Psoas muscle (tissue), 8 donors: Measurements from ENCODE around the gene SLC30A4. TPM values are rescaled to one million over a fixed set of nuclear protein-coding genes. Genes with fewer than 3 reads are reported as not detected.

Experiments used
- ATAC-seq, 4 donors: fragments of 200-7000 bp; cut with Tn5 transposase; one replicate each; pipeline ENCODE4 v1.9.1; 2020; ENCODE audit warnings: moderate library complexity in 3 of 4, mild to moderate bottlenecking in 2 of 4
- DNase-seq, 2 donors: peaks; one replicate each; pipeline ENCODE4 v3.0.0-alpha.2; 2020
- H3K27ac ChIP-seq: fragments of 200-600 bp; one replicate; pipeline ENCODE4 v1.8.0; 2022
- H3K27me3 ChIP-seq, 3 donors: fragments of 200-600 bp in 1 of 3; one replicate each; pipeline versions ENCODE4 v1.6.1 to v1.8.0; 2013 to 2022; ENCODE audit warnings: low read length in 2 of 3, mild to moderate bottlenecking in 2 of 3, moderate library complexity in 1 of 3; ENCODE audit not compliant: insufficient read depth in 3 of 3
- H3K36me3 ChIP-seq, 2 donors: fragments of 200-600 bp in 1 of 2; one replicate each; pipeline versions ENCODE4 v1.6.1 to v1.8.0; 2013 to 2022; ENCODE audit warnings: low read depth in 1 of 2, mild to moderate bottlenecking in 1 of 2, moderate library complexity in 1 of 2; ENCODE audit not compliant: insufficient read depth in 1 of 2
- H3K4me1 ChIP-seq: fragments of 200-600 bp; one replicate; pipeline ENCODE4 v1.8.0; 2022
- H3K4me3 ChIP-seq: fragments of 200-600 bp; one replicate; pipeline ENCODE4 v1.8.0; 2022; ENCODE audit warnings: mild to moderate bottlenecking
- H3K9me3 ChIP-seq: fragments of 200-600 bp; one replicate; pipeline ENCODE4 v1.8.0; 2022
- CTCF ChIP-seq: fragments of 200-600 bp; IDR thresholded peaks from one replicate; pipeline ENCODE4 v1.8.0; 2022; ENCODE audit warnings: antibody characterized with exemption
- WGBS, 3 donors: extraction: QIAGEN DNeasy Blood & Tissue Kit; methylation state at CpG; one replicate each; pipeline versions ENCODE4 v1.1.6 to v1.1.7; 2013; 5-methylcytosine and 5-hydroxymethylcytosine counted together
- intact Hi-C, 2 donors: fragments of 100-400 bp; cut with DNase I; formaldehyde crosslinking; loops; one replicate each; pipeline versions ENCODE4 v1.11.0 to v1.14.2; 2022
- polyA plus RNA-seq, 3 donors: library from polyadenylated mRNA; stranded (reverse); fragments of 200-250 nt; gene quantifications; one replicate each; pipeline ENCODE4 v1.2.3, GENCODE V29; 2013
- total RNA-seq, 4 donors: library from RNA; stranded (reverse); fragmentation: NEBNext Ultra II Directional in 2 of 4; extraction: Animal tissue kit (Norgen Biotek cat#: 25700) in 2 of 4; gene quantifications; one replicate each; pipeline versions ENCODE4 v1.2.1 to v1.2.4, GENCODE V29; 2021 to 2023
- donor health status: healthy with polysubstance abuse.
- donor health status: DM: no; HTN: no; CAD: no; lungs with moderate emphysema.
- donor health status: Bipolar disorder and iron deficiency.
- donor health status: healthy.
- donor health status: DM: yes; HTN: yes; CAD: no.
- donor health status: DM: no; HTN: no; CAD: no.
- donor health status: DM: no; HTN: no; CAD: no.
- donor health status: DM: yes; HTN: yes; CAD: no.

SLC30A4 gene
- total and polyA plus RNA-seq, 7 donors: 0.59 to 2.2 (median 1.9) TPM

DNA sequence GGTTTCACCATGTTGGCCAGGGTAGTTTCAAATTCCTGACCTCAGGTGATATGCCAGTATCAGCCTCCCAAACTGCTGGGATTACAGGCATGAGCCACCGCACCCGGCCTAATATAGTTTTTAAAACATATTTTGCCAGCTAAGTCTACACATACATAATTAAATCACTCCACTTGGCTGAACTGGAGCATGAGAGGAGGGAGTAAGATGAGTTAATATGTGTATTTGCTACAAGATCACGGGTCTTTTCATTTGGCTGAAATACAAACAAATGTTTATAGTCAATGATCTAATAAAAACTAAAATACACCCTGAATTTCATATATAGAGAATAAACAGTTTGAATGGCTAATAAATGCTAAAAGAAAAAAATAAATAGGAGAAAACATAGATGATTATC, 25.3 kb downstream of the SLC30A4 start:
- intact Hi-C loops: no loop called here
- Histone ChIP-seq H3K4me1 (no peaks in the 10 kb centered on the region), H3K9me3 (no peaks in the 10 kb centered on the region), H3K27me3 (no peaks in the 10 kb centered on the region), H3K27ac (no peak overlapping the region), H3K36me3 (peaks cover 0 to under 1% of the 10 kb centered on the region in 2 donors), H3K4me3 (no peak overlapping the region)
- TF ChIP-seq CTCF: no peak
- WGBS, 3 donors: 92 to 94% (median 93%) methylated on average over 3 of the region's 3 CpGs
- ATAC-seq (no peak), DNase-seq (no peak)

GRCh38 chr15:45496658-45497057, 25.9 kb downstream of the SLC30A4 start:
- H3K9me3 ChIP-seq: no peaks in the 10 kb centered on the region
- TF ChIP-seq CTCF: no peak
- H3K27me3 ChIP-seq: no peaks in the 10 kb centered on the region
- H3K4me3 ChIP-seq: no peak overlapping the region
- no peak overlapping the region for H3K27ac ChIP-seq
- intact Hi-C loops: no loop called here
- H3K4me1 ChIP-seq: no peaks in the 10 kb centered on the region
- DNase-seq (no peak), ATAC-seq (no peak)
- H3K36me3 ChIP-seq: no peaks in the 10 kb centered on the region
- 91 to 94% (median 92%) methylated on average over 2 of the region's 2 CpGs for WGBS, 3 donors

DNA sequence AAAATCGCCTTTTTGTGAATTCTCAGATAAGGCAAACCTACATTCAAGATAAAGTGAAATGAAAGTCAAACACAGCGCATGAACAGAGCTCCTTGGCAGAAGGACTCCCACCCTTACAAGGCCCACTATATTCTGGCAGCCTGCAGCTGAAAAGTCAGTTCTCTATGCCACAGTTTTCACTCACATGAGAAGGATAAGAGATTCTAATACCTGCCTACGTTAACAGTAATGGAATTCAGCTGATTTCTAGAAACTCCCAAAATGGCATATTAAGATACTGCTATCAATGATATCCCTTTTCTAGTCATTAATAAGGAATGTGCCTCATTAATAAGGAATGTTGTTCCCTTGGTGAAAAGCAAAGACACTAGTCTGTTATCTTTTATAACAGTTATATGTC, 27.0 kb downstream of the SLC30A4 start:
- ATAC-seq: no peak
- 91 to 96% (median 94%) methylated on average over 3 of the region's 3 CpGs for WGBS, 3 donors
- H3K36me3 ChIP-seq: no peaks in the 10 kb centered on the region

GRCh38 chr15:45489690-45490238, 32.8 kb downstream of the SLC30A4 start:
- peaks cover 3 to 39% of the 10 kb centered on the region in 2 donors for H3K36me3 ChIP-seq
- H3K9me3 ChIP-seq: no peaks in the 10 kb centered on the region
- H3K27ac ChIP-seq: no peak overlapping the region
- H3K4me1 ChIP-seq: no peaks in the 10 kb centered on the region
- WGBS, 3 donors: 63 to 82% (median 81%) methylated on average over 1 of the region's 1 CpG
- ATAC-seq (no peak), DNase-seq (no peak)
- intact Hi-C loops: no loop called here
- H3K27me3 ChIP-seq: no peaks in the 10 kb centered on the region
- TF ChIP-seq CTCF: no peak
- H3K4me3 ChIP-seq: no peak overlapping the region

More for the DNA sequence above, 27.0 kb downstream of the SLC30A4 start:
- no peaks in the 10 kb centered on the region for H3K27me3 ChIP-seq
- no peaks in the 10 kb centered on the region for H3K9me3 ChIP-seq
- intact Hi-C loops: no loop called here
- no peak for TF ChIP-seq CTCF
- H3K4me3 ChIP-seq: no peak overlapping the region
- H3K4me1 ChIP-seq: no peaks in the 10 kb centered on the region
- DNase-seq: no peak
- no peak overlapping the region for H3K27ac ChIP-seq

GRCh38 chr15:45486317-45486716, 36.2 kb downstream of the SLC30A4 start:
- intact Hi-C loops: no loop called here
- peaks cover 3 to 50% of the 10 kb centered on the region in 2 donors for H3K36me3 ChIP-seq
- H3K4me1 ChIP-seq: no peaks in the 10 kb centered on the region
- no peaks in the 10 kb centered on the region for H3K27me3 ChIP-seq
- H3K9me3 ChIP-seq: no peaks in the 10 kb centered on the region
- ATAC-seq (no peak), DNase-seq (no peak)
- no peak overlapping the region for H3K4me3 ChIP-seq
- TF ChIP-seq CTCF: no peak
- 85 to 95% (median 87%) methylated on average over 1 of the region's 1 CpG for whole genome bisulfite sequencing, 3 donors
- H3K27ac ChIP-seq: no peak overlapping the region
